ENCODE measurements around the gene CBLIF.
"Not testable (repeated sequence)": the region's sequence is repeated elsewhere in the genome, so short reads cannot be mapped to it uniquely, and the experiment has no call there.

The CBLIF gene

GRCh38 chr11:59794417-59794816, 50.9 kb downstream of the CBLIF start:
- DNase-seq (ENCODE audit: low read depth): no peak

- DNase-seq (ENCODE audit: low read depth): no peak
Observed at GRCh38 chr11:59792507-59792906, 52.8 kb downstream of the CBLIF start.

GRCh38 chr11:59791639-59792038, 53.7 kb downstream of the CBLIF start:
- DNase-seq (ENCODE audit: low read depth): peak; percentile 10

GRCh38 chr11:59787816-59788215, 57.5 kb downstream of the CBLIF start:
- peak; percentile 72 for DNase-seq (ENCODE audit: low read depth)

- no peak for DNase-seq (ENCODE audit: low read depth)
Observed at GRCh38 chr11:59787255-59787588, 58.1 kb downstream of the CBLIF start.

GRCh38 chr11:59785818-59786217, 59.5 kb downstream of the CBLIF start:
- DNase-seq (ENCODE audit: low read depth): no peak

- DNase-seq (ENCODE audit: low read depth): not testable (repeated sequence)
Observed at GRCh38 chr11:59784441-59784840, 60.9 kb downstream of the CBLIF start.

- no peak for DNase-seq (ENCODE audit: low read depth)
Observed at GRCh38 chr11:59783632-59784090, 61.6 kb downstream of the CBLIF start.

- no peak for DNase-seq (ENCODE audit: low read depth)
Observed at GRCh38 chr11:59782080-59782479, 63.2 kb downstream of the CBLIF start.

GRCh38 chr11:59779487-59779886, 65.8 kb downstream of the CBLIF start:
- no peak for DNase-seq (ENCODE audit: low read depth)

Data from iris pigment epithelial cell (primary cell).